ENCODE measurements around the gene MIR17HG.

The MIR17HG gene

DNA sequence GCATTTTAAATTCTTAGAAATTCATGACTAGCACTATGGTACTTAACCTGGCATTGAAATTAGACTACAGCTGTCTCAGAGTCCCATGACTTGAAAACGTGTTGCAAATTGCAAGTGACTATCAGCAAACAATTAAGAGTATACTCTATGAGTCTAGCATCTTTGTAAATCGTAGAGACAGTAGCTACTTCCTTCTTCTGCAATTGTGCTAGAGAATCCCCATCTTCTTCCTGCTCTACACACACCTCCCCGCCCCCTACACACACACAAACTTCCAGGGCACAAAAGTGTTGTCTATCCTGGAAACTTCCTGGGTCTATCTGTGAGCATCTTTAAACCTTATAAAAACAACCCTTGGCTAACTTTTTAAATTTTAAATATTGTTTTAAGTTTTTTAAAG lies 35.2 kb upstream of the MIR17HG start:
- H3K36me3 ChIP-seq (ENCODE audit: low read length), result no peaks in the 10 kb centered on the region
- no peaks in the 10 kb centered on the region for H3K9me2 ChIP-seq (replicated peaks; ENCODE audit: insufficient read depth, low read length)
- no peaks in the 10 kb centered on the region for H3K9me3 ChIP-seq (ENCODE audit: insufficient read depth, low read length)
- no peaks in the 10 kb centered on the region for H3K79me2 ChIP-seq (ENCODE audit: insufficient read depth, low read length)
- H4K20me1 ChIP-seq (ENCODE audit: low read depth, low read length), result no peaks in the 10 kb centered on the region
- H3F3A ChIP-seq (ENCODE audit: insufficient read depth), result no peaks in the 10 kb centered on the region
- H3K4me3 ChIP-seq (ENCODE audit: insufficient read depth, low read length, poor library complexity, severe bottlenecking), result no peak overlapping the region
- no peak for TF ChIP-seq EZH2phosphoT487 (conservative IDR thresholded peaks at IDR 0.05; ENCODE audit: low read length)
- TF ChIP-seq CTCF (IDR thresholded peaks at IDR 0.05; ENCODE audit: insufficient read depth, low read length, poor library complexity, severe bottlenecking), result no peak
- no peak overlapping the region for H2AFZ ChIP-seq (ENCODE audit: low read depth, low read length, severe bottlenecking)
- no peak overlapping the region for H3K27ac ChIP-seq (ENCODE audit: low read depth, low read length)
- H3K27me3 ChIP-seq (ENCODE audit: low read length), result no peaks in the 10 kb centered on the region; the same call in 1 of the 2 replicates
- H3K9ac ChIP-seq (ENCODE audit: low read length), result no peak overlapping the region
- no peak overlapping the region for H3K4me2 ChIP-seq (ENCODE audit: low read depth, low read length, poor library complexity, severe bottlenecking)

- Histone ChIP-seq H2AFZ (ENCODE audit: low read depth, low read length, severe bottlenecking) (peak overlapping the region; percentile 37), H3K9me3 (ENCODE audit: insufficient read depth, low read length) (no peaks in the 10 kb centered on the region)
These were observed 34.4 kb upstream of the MIR17HG start for GRCh38 chr13:91313103-91313502.

DNA sequence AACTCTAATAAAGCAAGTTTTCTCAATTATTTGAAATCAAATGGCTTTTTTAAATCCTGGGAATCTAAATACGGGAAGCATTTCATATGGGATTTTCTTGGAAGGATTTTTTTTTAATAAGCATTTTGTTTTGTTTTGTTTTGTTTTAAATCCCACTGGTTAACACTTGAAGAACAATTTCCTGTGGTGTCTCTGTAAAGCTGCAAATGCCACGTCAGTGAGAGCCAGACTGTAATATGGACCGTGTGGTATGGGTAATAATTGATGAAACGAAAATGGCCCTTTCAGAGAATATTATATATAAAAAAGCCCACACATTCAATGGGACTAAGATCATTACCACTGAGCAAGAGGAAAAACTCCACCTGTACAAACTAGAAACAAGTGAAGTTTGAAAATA lies 33.9 kb upstream of the MIR17HG start:
- H3K27me3 ChIP-seq (ENCODE audit: low read length), result no peaks in the 10 kb centered on the region; the same call in 1 of the 2 replicates
- H3F3A ChIP-seq (ENCODE audit: insufficient read depth), result no peaks in the 10 kb centered on the region
- H3K9me2 ChIP-seq (replicated peaks; ENCODE audit: insufficient read depth, low read length), result no peaks in the 10 kb centered on the region
- H3K79me2 ChIP-seq (ENCODE audit: insufficient read depth, low read length), result no peaks in the 10 kb centered on the region
- H3K9ac ChIP-seq (ENCODE audit: low read length), result no peak overlapping the region
- H2AFZ ChIP-seq (ENCODE audit: low read depth, low read length, severe bottlenecking), result no peak overlapping the region
- H4K20me1 ChIP-seq (ENCODE audit: low read depth, low read length), result no peaks in the 10 kb centered on the region
- no peaks in the 10 kb centered on the region for H3K36me3 ChIP-seq (ENCODE audit: low read length)
- TF ChIP-seq EZH2phosphoT487 (conservative IDR thresholded peaks at IDR 0.05; ENCODE audit: low read length) (no peak), CTCF (IDR thresholded peaks at IDR 0.05; ENCODE audit: insufficient read depth, low read length, poor library complexity, severe bottlenecking) (no peak)
- no peak overlapping the region for H3K27ac ChIP-seq (ENCODE audit: low read depth, low read length)
- no peak overlapping the region for H3K4me3 ChIP-seq (ENCODE audit: insufficient read depth, low read length, poor library complexity, severe bottlenecking)
- H3K4me2 ChIP-seq (ENCODE audit: low read depth, low read length, poor library complexity, severe bottlenecking), result no peak overlapping the region
- H3K9me3 ChIP-seq (ENCODE audit: insufficient read depth, low read length), result no peaks in the 10 kb centered on the region

More at GRCh38 chr13:91313103-91313502, 34.4 kb upstream of the MIR17HG start:
- Histone ChIP-seq H3K27ac (ENCODE audit: low read depth, low read length) (no peak overlapping the region), H3F3A (ENCODE audit: insufficient read depth) (no peaks in the 10 kb centered on the region), H3K27me3 (ENCODE audit: low read length) (no peaks in the 10 kb centered on the region; the same call in 1 of the 2 replicates), H3K4me2 (ENCODE audit: low read depth, low read length, poor library complexity, severe bottlenecking) (no peak overlapping the region), H3K9me2 (replicated peaks; ENCODE audit: insufficient read depth, low read length) (no peaks in the 10 kb centered on the region), H4K20me1 (ENCODE audit: low read depth, low read length) (no peaks in the 10 kb centered on the region), H3K9ac (ENCODE audit: low read length) (no peak overlapping the region), H3K36me3 (ENCODE audit: low read length) (no peaks in the 10 kb centered on the region), H3K79me2 (ENCODE audit: insufficient read depth, low read length) (no peaks in the 10 kb centered on the region), H3K4me3 (ENCODE audit: insufficient read depth, low read length, poor library complexity, severe bottlenecking) (no peak overlapping the region)
- TF ChIP-seq EZH2phosphoT487 (conservative IDR thresholded peaks at IDR 0.05; ENCODE audit: low read length) (no peak), CTCF (IDR thresholded peaks at IDR 0.05; ENCODE audit: insufficient read depth, low read length, poor library complexity, severe bottlenecking) (peak; percentile 27)

All from SU-DHL-6 (cell line).